ENCODE measurements around the gene RBM20. TPM values are rescaled to one million over a fixed set of nuclear protein-coding genes. Genes with fewer than 3 reads are reported as not detected.

RBM20 gene
- total RNA-seq, 1 donor from 2014 or later = 0.32 TPM

DNA sequence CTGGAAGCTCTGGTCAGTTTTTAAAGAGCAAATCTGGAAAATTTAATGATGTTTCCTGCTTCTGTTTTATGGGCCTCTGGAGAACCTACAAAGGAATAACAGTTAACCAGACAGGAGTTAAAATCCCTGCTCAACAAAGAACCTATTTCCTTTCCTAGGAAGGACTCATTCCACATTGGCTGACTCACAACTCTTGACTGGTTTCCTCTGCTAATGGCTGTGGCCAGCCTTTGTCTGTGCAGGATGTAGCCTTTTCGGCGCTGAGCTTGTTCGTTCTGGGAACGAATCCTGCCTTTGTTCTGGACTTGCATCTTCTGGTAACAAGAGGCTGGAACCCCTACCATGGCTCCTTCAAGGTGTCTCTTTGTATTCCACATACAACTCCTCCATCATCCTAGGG is 114.8 kb downstream of the RBM20 start:
- Mint-ChIP-seq H3K9me3 (peaks cover 3% of the 10 kb centered on the region), H3K27ac (no peak overlapping the region), H3K36me3 (no peaks in the 10 kb centered on the region), H3K4me1 (peaks cover 13% of the 10 kb centered on the region), H3K27me3 (ENCODE audit: insufficient read depth, low read depth) (peaks cover 3% of the 10 kb centered on the region), H3K4me3 (no peak overlapping the region)
- Histone ChIP-seq H3K4me2 (no peak overlapping the region), H3K36me3 (no peaks in the 10 kb centered on the region), H3K27me3 (no peaks in the 10 kb centered on the region), H3K9me3 (ENCODE audit: low read depth) (no peaks in the 10 kb centered on the region), H3K79me2 (ENCODE audit: low read depth) (no peaks in the 10 kb centered on the region), H3K4me1 (peaks cover 13% of the 10 kb centered on the region), H3K9ac (no peak overlapping the region), H4K20me1 (ENCODE audit: low read depth) (no peaks in the 10 kb centered on the region), H3K27ac (no peak overlapping the region), H2AFZ (replicated peaks) (peak overlapping the region; percentile 53), H3F3A (ENCODE audit: low read depth) (peaks cover 13% of the 10 kb centered on the region), H3K4me3 (no peak overlapping the region)
- DNase-seq (ENCODE audit: low spot score) = peak; percentile 29
- TF ChIP-seq EZH2phosphoT487 (IDR thresholded peaks at IDR 0.05) (no peak), EZH2 (IDR thresholded peaks at IDR 0.05) (no peak)
- TF ChIP-seq, protein P1, sequence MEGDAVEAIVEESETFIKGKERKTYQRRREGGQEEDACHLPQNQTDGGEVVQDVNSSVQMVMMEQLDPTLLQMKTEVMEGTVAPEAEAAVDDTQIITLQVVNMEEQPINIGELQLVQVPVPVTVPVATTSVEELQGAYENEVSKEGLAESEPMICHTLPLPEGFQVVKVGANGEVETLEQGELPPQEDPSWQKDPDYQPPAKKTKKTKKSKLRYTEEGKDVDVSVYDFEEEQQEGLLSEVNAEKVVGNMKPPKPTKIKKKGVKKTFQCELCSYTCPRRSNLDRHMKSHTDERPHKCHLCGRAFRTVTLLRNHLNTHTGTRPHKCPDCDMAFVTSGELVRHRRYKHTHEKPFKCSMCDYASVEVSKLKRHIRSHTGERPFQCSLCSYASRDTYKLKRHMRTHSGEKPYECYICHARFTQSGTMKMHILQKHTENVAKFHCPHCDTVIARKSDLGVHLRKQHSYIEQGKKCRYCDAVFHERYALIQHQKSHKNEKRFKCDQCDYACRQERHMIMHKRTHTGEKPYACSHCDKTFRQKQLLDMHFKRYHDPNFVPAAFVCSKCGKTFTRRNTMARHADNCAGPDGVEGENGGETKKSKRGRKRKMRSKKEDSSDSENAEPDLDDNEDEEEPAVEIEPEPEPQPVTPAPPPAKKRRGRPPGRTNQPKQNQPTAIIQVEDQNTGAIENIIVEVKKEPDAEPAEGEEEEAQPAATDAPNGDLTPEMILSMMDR (IDR thresholded peaks at IDR 0.05) = no peak

DNA sequence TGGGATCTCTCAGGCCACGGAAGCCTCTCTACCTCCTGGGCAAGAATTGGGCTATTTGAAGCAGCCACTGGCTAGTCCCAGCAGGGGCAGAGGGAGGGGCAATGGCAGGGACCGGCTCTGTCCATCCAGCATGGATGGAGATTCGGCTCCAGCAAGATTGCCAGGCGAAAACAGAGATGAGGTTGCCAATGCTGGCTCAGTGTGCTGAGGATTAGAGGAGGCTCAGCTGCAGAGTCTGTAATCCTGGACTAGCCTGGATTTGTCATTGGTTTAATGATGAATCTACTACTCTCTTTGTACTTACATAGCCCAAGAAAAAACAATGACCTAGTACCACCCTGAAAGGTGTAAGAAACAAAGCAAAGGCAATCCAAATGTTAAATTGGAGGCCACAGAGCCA is 115.4 kb downstream of the RBM20 start:
- TF ChIP-seq EZH2 (IDR thresholded peaks at IDR 0.05) (no peak), EZH2phosphoT487 (IDR thresholded peaks at IDR 0.05) (no peak)
- TF ChIP-seq, protein P1 (IDR thresholded peaks at IDR 0.05) = no peak

DNA sequence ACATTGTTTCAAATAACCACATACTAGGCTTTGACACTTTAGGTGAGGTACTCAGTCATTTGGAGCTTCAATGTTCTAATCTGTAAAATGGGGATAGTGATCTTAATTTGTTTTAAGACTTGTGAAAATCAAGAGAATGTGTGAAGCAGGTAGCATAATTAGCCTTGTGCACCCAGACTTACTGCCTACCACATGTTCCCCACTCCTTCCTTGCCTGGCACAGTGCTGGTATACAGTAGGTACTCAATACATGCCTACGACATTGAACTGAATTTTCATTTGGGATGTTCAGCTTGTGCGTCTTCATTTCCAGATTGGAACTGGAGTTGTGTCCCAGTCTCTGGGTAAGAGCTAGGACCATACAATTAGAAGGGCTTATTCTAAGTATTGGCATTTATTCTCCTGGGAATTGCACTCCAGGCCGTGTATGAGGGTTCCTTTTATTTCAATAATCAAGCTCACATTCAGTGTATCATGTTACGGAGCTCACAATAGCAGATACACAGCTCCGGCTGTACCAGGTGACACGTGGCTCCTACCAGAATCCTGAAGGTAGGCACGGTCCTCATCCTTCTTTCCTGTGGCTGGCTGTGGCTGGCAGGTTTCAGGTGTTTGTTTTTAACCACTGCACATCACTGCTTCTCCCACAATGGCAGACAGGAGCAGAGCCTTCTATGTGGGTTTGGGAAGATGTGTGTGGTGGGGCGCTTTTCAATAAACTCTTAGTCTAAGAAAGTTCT is 118.1 kb downstream of the RBM20 start:
- no peak overlapping the region for H3K9ac ChIP-seq
- H3K36me3 Mint-ChIP-seq = no peaks in the 10 kb centered on the region
- peaks cover 3% of the 10 kb centered on the region for H3K27me3 Mint-ChIP-seq (ENCODE audit: insufficient read depth, low read depth)
- TF ChIP-seq EZH2phosphoT487 (IDR thresholded peaks at IDR 0.05) = no peak
- H3K4me1 ChIP-seq = peaks cover 18% of the 10 kb centered on the region
- no peaks in the 10 kb centered on the region for H4K20me1 ChIP-seq (ENCODE audit: low read depth)
- no peaks in the 10 kb centered on the region for H3K9me3 ChIP-seq (ENCODE audit: low read depth)
- no peak overlapping the region for H3K4me3 ChIP-seq
- no peak overlapping the region for H3K27ac ChIP-seq
- H2AFZ ChIP-seq (replicated peaks) = no peak overlapping the region
- H3K27ac Mint-ChIP-seq = no peak overlapping the region
- H3K4me1 Mint-ChIP-seq = peaks cover 32% of the 10 kb centered on the region
- H3K4me2 ChIP-seq = no peak overlapping the region
- H3K36me3 ChIP-seq = no peaks in the 10 kb centered on the region
- no peak for DNase-seq (ENCODE audit: low spot score)
- H3K79me2 ChIP-seq (ENCODE audit: low read depth) = no peaks in the 10 kb centered on the region
- H3K9me3 Mint-ChIP-seq = peaks cover 4% of the 10 kb centered on the region
- H3K4me3 Mint-ChIP-seq = no peak overlapping the region
- H3F3A ChIP-seq (ENCODE audit: low read depth) = peaks cover 13% of the 10 kb centered on the region
- H3K27me3 ChIP-seq = no peaks in the 10 kb centered on the region

More for the DNA sequence above, 115.4 kb downstream of the RBM20 start:
- Histone ChIP-seq H3K4me3 (no peak overlapping the region), H3K36me3 (no peaks in the 10 kb centered on the region), H2AFZ (replicated peaks) (no peak overlapping the region), H3K27me3 (no peaks in the 10 kb centered on the region), H4K20me1 (ENCODE audit: low read depth) (no peaks in the 10 kb centered on the region), H3F3A (ENCODE audit: low read depth) (peaks cover 13% of the 10 kb centered on the region), H3K4me1 (peaks cover 13% of the 10 kb centered on the region), H3K4me2 (no peak overlapping the region), H3K9ac (no peak overlapping the region), H3K27ac (no peak overlapping the region), H3K9me3 (ENCODE audit: low read depth) (no peaks in the 10 kb centered on the region), H3K79me2 (ENCODE audit: low read depth) (no peaks in the 10 kb centered on the region)
- peaks cover 3% of the 10 kb centered on the region for H3K9me3 Mint-ChIP-seq
- no peaks in the 10 kb centered on the region for H3K36me3 Mint-ChIP-seq
- no peak for DNase-seq (ENCODE audit: low spot score)
- H3K27me3 Mint-ChIP-seq (ENCODE audit: insufficient read depth, low read depth) = peaks cover 3% of the 10 kb centered on the region
- no peak overlapping the region for H3K27ac Mint-ChIP-seq
- H3K4me1 Mint-ChIP-seq = peaks cover 16% of the 10 kb centered on the region
- H3K4me3 Mint-ChIP-seq = no peak overlapping the region

DNA sequence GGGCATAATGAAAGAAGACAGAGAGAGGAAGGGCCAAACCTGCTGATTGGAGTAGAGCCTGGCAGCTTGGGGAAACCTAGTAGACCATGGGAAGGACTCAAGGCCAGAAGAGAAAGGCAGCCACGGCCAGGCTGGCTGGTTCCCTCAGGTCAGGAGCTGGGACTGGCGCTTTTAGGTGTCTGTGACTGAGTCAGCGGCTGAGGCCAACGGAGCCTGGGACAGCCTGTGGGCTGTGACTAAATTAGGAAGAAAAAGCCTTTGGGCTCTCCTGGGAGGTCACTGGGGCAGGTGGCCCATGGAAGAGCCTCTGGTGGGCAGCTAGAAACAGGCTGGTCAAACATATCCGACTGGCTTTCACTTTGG is 118.7 kb downstream of the RBM20 start:
- H3K9me3 Mint-ChIP-seq = peaks cover 4% of the 10 kb centered on the region
- DNase-seq (ENCODE audit: low spot score) = no peak
- peaks cover 32% of the 10 kb centered on the region for H3K4me1 Mint-ChIP-seq
- H3K36me3 Mint-ChIP-seq = no peaks in the 10 kb centered on the region
- Histone ChIP-seq H3K9ac (no peak overlapping the region), H3K27me3 (no peaks in the 10 kb centered on the region), H3K79me2 (ENCODE audit: low read depth) (no peaks in the 10 kb centered on the region), H4K20me1 (ENCODE audit: low read depth) (no peaks in the 10 kb centered on the region), H3K27ac (no peak overlapping the region), H3F3A (ENCODE audit: low read depth) (peaks cover 13% of the 10 kb centered on the region), H2AFZ (replicated peaks) (no peak overlapping the region), H3K4me3 (no peak overlapping the region), H3K4me2 (no peak overlapping the region), H3K9me3 (ENCODE audit: low read depth) (no peaks in the 10 kb centered on the region), H3K4me1 (peaks cover 18% of the 10 kb centered on the region), H3K36me3 (no peaks in the 10 kb centered on the region)
- H3K27me3 Mint-ChIP-seq (ENCODE audit: insufficient read depth, low read depth) = peaks cover 3% of the 10 kb centered on the region
- H3K4me3 Mint-ChIP-seq = no peak overlapping the region
- no peak overlapping the region for H3K27ac Mint-ChIP-seq
- TF ChIP-seq, protein P1 (IDR thresholded peaks at IDR 0.05) = no peak
- TF ChIP-seq EZH2phosphoT487 (IDR thresholded peaks at IDR 0.05) (no peak), EZH2 (IDR thresholded peaks at IDR 0.05) (no peak)

Data from neural progenitor cell (in vitro differentiated cells).